GM12878 (cell line): ENCODE results near the gene MAGT1. TPM values are rescaled to one million over a fixed set of nuclear protein-coding genes. Genes with fewer than 3 reads are reported as not detected.

Experiments used
- ASH2L ChIP-seq: fragments of 300-600, 200-600 bp; sonication (generic); IDR thresholded peaks from 2 replicates; pipeline ENCODE4 v1.6.1; 2017; ENCODE audit warnings: low read depth, mild to moderate bottlenecking, borderline replicate concordance
- FOS ChIP-seq: IDR thresholded peaks from 3 replicates; pipeline ENCODE4 v1.6.1; 2011; ENCODE audit warnings: borderline replicate concordance; ENCODE audit not compliant: insufficient read length; ENCODE audit errors: extremely low read depth
- GABPA ChIP-seq: IDR thresholded peaks from 2 replicates; pipeline ENCODE4 v1.6.1; 2014; ENCODE audit warnings: antibody characterized with exemption, low read depth, mild to moderate bottlenecking, inconsistent platforms
- GATAD2B ChIP-seq: fragments of 450-650 bp; conservative IDR thresholded peaks from 2 replicates; pipeline ENCODE4 v1.6.1; 2017; ENCODE audit warnings: low read depth, mild to moderate bottlenecking, moderate library complexity
- JUND ChIP-seq: IDR thresholded peaks from 2 replicates; pipeline ENCODE4 v1.6.1; 2012; ENCODE audit warnings: low read depth, mild to moderate bottlenecking, low read length, improper control_type of control experiment, moderate library complexity
- KDM1A ChIP-seq: fragments of 200-600 bp; sonication (generic); IDR thresholded peaks from 2 replicates; pipeline ENCODE4 v1.6.1; 2016; ENCODE audit warnings: borderline replicate concordance
- MYB ChIP-seq: fragments of 150-350 bp; IDR thresholded peaks from 2 replicates; pipeline ENCODE4 v1.6.1; 2014; ENCODE audit warnings: mild to moderate bottlenecking, low read depth, low read length, borderline replicate concordance
- NBN ChIP-seq: fragments of 450-650 bp; IDR thresholded peaks from 2 replicates; pipeline ENCODE4 v1.6.1; 2016
- NFXL1 ChIP-seq: fragments of 450-650 bp; IDR thresholded peaks from 2 replicates; pipeline ENCODE4 v1.6.1; 2017; ENCODE audit warnings: antibody characterized with exemption, mild to moderate bottlenecking, borderline replicate concordance
- NFYB ChIP-seq: IDR thresholded peaks from 2 replicates; pipeline ENCODE4 v1.6.1; 2011; ENCODE audit warnings: low read depth, mild to moderate bottlenecking, low read length, improper control_type of control experiment, moderate library complexity; ENCODE audit not compliant: insufficient read depth
- POLR2AphosphoS2 ChIP-seq: IDR thresholded peaks from 2 replicates; pipeline ENCODE4 v1.6.1; 2011; ENCODE audit warnings: low read depth, mild to moderate bottlenecking, low read length, improper control_type of control experiment, moderate library complexity
- SIN3A ChIP-seq: IDR thresholded peaks from 2 replicates; pipeline ENCODE4 v1.6.1; 2012; ENCODE audit warnings: low read depth, low read length, improper control_type of control experiment
- SREBF2 ChIP-seq: IDR thresholded peaks from 2 replicates; pipeline ENCODE4 v1.6.1; 2012; ENCODE audit warnings: mild to moderate bottlenecking, low read length
- TCF12 ChIP-seq: IDR thresholded peaks from 2 replicates; pipeline ENCODE4 v1.6.1; 2011; ENCODE audit warnings: low read depth, mild to moderate bottlenecking, low read length
- WRNIP1 ChIP-seq: IDR thresholded peaks from 2 replicates; pipeline ENCODE4 v1.6.1; 2011; ENCODE audit warnings: low read depth, low read length, improper control_type of control experiment, borderline replicate concordance
- ZNF274 ChIP-seq: IDR thresholded peaks from one replicate; pipeline ENCODE4 v1.8.0; 2011; ENCODE audit not compliant: insufficient read length, insufficient read depth
- ZSCAN29 ChIP-seq: fragments of 450-650 bp; IDR thresholded peaks from 2 replicates; pipeline ENCODE4 v1.6.1; 2017; ENCODE audit warnings: mild to moderate bottlenecking, moderate library complexity
- polyA plus RNA-seq, 11 experiments: library from polyadenylated mRNA; depleted of rRNA in 4 of 11; unstranded in 6 of 11; stranded (reverse) in 5 of 11; fragments of >200 nt; fragmentation: Nextera tagmentation in 4 of 11; fragmentation: Illumina TruSeq in 1 of 11; extraction: Ambion mirVana in 4 of 11; extraction: Trizol in 1 of 11; gene quantifications; 1 replicate in 1 of 11; 2 replicates in 10 of 11; pipeline versions ENCODE4 v1.2.1 to v1.2.3, GENCODE V29; 2011 to 2016; ENCODE audit warnings: inconsistent platforms in 2 of 11, missing spikeins in 2 of 11, low read depth in 1 of 11
- total RNA-seq, 4 experiments: library from RNA; depleted of rRNA in 3 of 4; stranded (reverse); fragments of >200 nt in 3 of 4; fragmentation: Illumina TruSeq in 1 of 4; extraction: Trizol in 1 of 4; gene quantifications; 2 replicates each; pipeline versions ENCODE4 v1.2.1 to v1.2.3, GENCODE V29; 2013 to 2021
- TF ChIP-seq, protein P1 (sequence below): IDR thresholded peaks from 2 replicates; pipeline ENCODE4 v1.6.1; 2012; ENCODE audit warnings: low read depth, low read length, improper control_type of control experiment
- TF ChIP-seq, protein P2 (sequence below): IDR thresholded peaks from 2 replicates; pipeline ENCODE4 v1.6.1; 2011; ENCODE audit warnings: low read depth, low read length, improper control_type of control experiment, borderline replicate concordance
- TF ChIP-seq, protein P3 (sequence below): fragments of 450-650 bp; IDR thresholded peaks from 2 replicates; pipeline ENCODE4 v1.6.1; 2018; ENCODE audit warnings: mild to moderate bottlenecking, low read depth, moderate library complexity; ENCODE audit not compliant: partially characterized antibody
- TF ChIP-seq, protein P4 (sequence below): fragments of 450-650 bp; IDR thresholded peaks from 2 replicates; pipeline ENCODE4 v1.6.1; 2016; ENCODE audit warnings: mild to moderate bottlenecking, moderate library complexity, borderline replicate concordance

MAGT1 gene
- total and polyA plus RNA-seq, 10 of the 15 experiments (the other 5 are each of a cell fraction or from before 2014, with no cell fraction given), result 28.0 to 59.1 (median 47.9) TPM

DNA sequence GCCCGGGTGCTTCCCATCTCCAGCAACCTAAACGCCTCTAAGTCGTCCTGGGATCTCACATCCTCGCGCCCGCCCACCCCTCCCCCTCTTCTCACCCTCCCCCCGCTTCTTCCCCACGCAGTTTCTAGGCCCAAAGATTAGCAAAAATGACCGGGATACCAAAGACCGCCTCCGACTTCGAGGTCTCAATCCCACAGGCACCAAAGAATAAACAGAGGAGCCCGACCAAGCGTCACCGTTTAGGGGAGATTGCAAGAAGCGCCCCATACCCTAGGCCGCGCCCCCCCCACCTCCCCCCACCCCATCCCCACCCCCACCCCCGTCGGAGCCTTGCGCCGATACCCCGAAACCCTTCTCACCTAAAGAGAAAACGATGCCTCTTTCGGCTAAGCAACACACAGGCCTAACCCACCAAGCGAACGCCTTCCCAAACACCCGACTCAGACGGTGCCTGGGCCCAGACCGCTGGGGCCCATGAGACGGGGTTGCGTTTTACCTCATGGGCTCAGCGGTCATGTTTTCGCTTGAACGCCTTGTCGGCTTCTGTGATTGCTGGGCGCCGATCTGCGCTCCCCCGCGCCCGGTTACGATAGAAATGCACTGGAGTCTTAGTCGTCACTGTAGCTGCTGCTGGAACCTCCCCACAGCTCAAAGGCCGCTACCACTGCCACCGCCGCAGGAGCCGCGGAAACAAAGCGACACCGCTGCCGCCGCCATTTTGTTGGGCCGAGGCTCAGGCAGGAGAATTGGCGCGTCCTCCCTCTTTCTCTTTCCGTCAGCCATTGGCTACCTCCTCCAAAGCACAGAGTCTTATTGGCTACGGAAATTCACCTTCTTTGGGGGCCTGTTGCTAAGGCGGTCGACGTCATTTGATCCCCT, 109.5 kb downstream of the MAGT1 start, which contains the start of gene ATRX (continued):
- TF ChIP-seq ASH2L (no peak), POLR2AphosphoS2 (0 out of 2 replicates have a peak, but pooled peaks have one; percentile 54), SREBF2 (no peak), NBN (0 out of 2 replicates have a peak, but pooled peaks have one; percentile 43), NFYB (peak; percentile 51; the same call in 1 of the 2 replicates), JUND (no peak), FOS (peak; percentile 9), MYB (no peak), GATAD2B (0 out of 2 replicates have a peak, but pooled peaks have one; percentile 26), ZSCAN29 (no peak), ZNF274 (no peak), TCF12 (no peak), SIN3A (no peak), KDM1A (no peak), NFXL1 (no peak), GABPA (no peak), WRNIP1 (no peak)
- TF ChIP-seq, protein P1, sequence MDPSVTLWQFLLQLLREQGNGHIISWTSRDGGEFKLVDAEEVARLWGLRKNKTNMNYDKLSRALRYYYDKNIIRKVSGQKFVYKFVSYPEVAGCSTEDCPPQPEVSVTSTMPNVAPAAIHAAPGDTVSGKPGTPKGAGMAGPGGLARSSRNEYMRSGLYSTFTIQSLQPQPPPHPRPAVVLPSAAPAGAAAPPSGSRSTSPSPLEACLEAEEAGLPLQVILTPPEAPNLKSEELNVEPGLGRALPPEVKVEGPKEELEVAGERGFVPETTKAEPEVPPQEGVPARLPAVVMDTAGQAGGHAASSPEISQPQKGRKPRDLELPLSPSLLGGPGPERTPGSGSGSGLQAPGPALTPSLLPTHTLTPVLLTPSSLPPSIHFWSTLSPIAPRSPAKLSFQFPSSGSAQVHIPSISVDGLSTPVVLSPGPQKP, result no peak
- TF ChIP-seq, protein P2, sequence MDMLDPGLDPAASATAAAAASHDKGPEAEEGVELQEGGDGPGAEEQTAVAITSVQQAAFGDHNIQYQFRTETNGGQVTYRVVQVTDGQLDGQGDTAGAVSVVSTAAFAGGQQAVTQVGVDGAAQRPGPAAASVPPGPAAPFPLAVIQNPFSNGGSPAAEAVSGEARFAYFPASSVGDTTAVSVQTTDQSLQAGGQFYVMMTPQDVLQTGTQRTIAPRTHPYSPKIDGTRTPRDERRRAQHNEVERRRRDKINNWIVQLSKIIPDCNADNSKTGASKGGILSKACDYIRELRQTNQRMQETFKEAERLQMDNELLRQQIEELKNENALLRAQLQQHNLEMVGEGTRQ, result no peak
- TF ChIP-seq, protein P3, sequence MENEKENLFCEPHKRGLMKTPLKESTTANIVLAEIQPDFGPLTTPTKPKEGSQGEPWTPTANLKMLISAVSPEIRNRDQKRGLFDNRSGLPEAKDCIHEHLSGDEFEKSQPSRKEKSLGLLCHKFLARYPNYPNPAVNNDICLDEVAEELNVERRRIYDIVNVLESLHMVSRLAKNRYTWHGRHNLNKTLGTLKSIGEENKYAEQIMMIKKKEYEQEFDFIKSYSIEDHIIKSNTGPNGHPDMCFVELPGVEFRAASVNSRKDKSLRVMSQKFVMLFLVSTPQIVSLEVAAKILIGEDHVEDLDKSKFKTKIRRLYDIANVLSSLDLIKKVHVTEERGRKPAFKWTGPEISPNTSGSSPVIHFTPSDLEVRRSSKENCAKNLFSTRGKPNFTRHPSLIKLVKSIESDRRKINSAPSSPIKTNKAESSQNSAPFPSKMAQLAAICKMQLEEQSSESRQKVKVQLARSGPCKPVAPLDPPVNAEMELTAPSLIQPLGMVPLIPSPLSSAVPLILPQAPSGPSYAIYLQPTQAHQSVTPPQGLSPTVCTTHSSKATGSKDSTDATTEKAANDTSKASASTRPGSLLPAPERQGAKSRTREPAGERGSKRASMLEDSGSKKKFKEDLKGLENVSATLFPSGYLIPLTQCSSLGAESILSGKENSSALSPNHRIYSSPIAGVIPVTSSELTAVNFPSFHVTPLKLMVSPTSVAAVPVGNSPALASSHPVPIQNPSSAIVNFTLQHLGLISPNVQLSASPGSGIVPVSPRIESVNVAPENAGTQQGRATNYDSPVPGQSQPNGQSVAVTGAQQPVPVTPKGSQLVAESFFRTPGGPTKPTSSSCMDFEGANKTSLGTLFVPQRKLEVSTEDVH, result no peak
- TF ChIP-seq, protein P4, sequence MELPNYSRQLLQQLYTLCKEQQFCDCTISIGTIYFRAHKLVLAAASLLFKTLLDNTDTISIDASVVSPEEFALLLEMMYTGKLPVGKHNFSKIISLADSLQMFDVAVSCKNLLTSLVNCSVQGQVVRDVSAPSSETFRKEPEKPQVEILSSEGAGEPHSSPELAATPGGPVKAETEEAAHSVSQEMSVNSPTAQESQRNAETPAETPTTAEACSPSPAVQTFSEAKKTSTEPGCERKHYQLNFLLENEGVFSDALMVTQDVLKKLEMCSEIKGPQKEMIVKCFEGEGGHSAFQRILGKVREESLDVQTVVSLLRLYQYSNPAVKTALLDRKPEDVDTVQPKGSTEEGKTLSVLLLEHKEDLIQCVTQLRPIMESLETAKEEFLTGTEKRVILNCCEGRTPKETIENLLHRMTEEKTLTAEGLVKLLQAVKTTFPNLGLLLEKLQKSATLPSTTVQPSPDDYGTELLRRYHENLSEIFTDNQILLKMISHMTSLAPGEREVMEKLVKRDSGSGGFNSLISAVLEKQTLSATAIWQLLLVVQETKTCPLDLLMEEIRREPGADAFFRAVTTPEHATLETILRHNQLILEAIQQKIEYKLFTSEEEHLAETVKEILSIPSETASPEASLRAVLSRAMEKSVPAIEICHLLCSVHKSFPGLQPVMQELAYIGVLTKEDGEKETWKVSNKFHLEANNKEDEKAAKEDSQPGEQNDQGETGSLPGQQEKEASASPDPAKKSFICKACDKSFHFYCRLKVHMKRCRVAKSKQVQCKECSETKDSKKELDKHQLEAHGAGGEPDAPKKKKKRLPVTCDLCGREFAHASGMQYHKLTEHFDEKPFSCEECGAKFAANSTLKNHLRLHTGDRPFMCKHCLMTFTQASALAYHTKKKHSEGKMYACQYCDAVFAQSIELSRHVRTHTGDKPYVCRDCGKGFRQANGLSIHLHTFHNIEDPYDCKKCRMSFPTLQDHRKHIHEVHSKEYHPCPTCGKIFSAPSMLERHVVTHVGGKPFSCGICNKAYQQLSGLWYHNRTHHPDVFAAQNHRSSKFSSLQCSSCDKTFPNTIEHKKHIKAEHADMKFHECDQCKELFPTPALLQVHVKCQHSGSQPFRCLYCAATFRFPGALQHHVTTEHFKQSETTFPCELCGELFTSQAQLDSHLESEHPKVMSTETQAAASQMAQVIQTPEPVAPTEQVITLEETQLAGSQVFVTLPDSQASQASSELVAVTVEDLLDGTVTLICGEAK, result no peak
